HepG2 (cell line): Measurements from ENCODE around the gene TOMM20. TPM values are rescaled to one million over a fixed set of nuclear protein-coding genes. Genes with fewer than 3 reads are reported as not detected.

ENCODE experiments used
- ASH2L ChIP-seq: fragments of 300-600, 200-600 bp; sonication (generic); IDR thresholded peaks from 2 replicates; pipeline ENCODE4 v1.7.0; 2017; ENCODE audit warnings: low read depth, mild to moderate bottlenecking, moderate library complexity, mixed read lengths, low read length; ENCODE audit not compliant: insufficient read length
- BRF2 ChIP-seq: sonication (generic); formaldehyde crosslinking; IDR thresholded peaks from 2 replicates; pipeline ENCODE4 v1.8.1; 2022; ENCODE audit warnings: mild to moderate bottlenecking, missing genetic modification reagents
- KAT8 ChIP-seq: IDR thresholded peaks from 2 replicates; pipeline ENCODE4 v1.6.1; 2016; ENCODE audit warnings: missing genetic modification reagents, missing compliant biosample characterization
- NCOA1 ChIP-seq: sonication (generic); formaldehyde crosslinking; IDR thresholded peaks from 2 replicates; pipeline ENCODE4 v1.9.0; 2021; ENCODE audit warnings: missing genetic modification reagents
- NFE2L2 ChIP-seq: fragments of 150-350 bp; IDR thresholded peaks from 2 replicates; pipeline ENCODE4 v1.6.1; 2014; ENCODE audit warnings: low read length
- NFIC ChIP-seq: IDR thresholded peaks from 2 replicates; pipeline ENCODE4 v1.6.1; 2012; ENCODE audit warnings: mild to moderate bottlenecking, low read length, inconsistent platforms
- NR2F1 ChIP-seq, 2 experiments: fragments of 450-650 bp in 1 of 2; formaldehyde crosslinking in 1 of 2; IDR thresholded peaks; 2 replicates each; pipeline versions ENCODE4 v1.5.0 to v1.6.1; 2016 to 2020; ENCODE audit warnings: mild to moderate bottlenecking in 1 of 2, missing compliant biosample characterization in 1 of 2, missing genetic modification reagents in 1 of 2, moderate library complexity in 1 of 2
- NRL ChIP-seq: sonication (generic); formaldehyde crosslinking; IDR thresholded peaks from 2 replicates; pipeline ENCODE4 v1.5.0; 2020; ENCODE audit warnings: missing genetic modification reagents, mild to moderate bottlenecking, moderate library complexity, borderline replicate concordance
- PBX3 ChIP-seq: sonication (generic); formaldehyde crosslinking; IDR thresholded peaks from 2 replicates; pipeline ENCODE4 v1.8.1; 2023; ENCODE audit warnings: missing genetic modification reagents, inconsistent platforms, borderline replicate concordance
- SOX13 ChIP-seq, 3 experiments: fragments of 450-650 bp in 1 of 3; sonication (generic) in 1 of 3; formaldehyde crosslinking in 1 of 3; IDR thresholded peaks in 2 of 3; conservative IDR thresholded peaks in 1 of 3; 2 replicates each; pipeline versions ENCODE4 v1.5.0 to v1.6.1; 2016 to 2020; ENCODE audit warnings: antibody characterized with exemption in 1 of 3, mild to moderate bottlenecking in 1 of 3, missing compliant biosample characterization in 1 of 3, missing genetic modification reagents in 1 of 3, moderate library complexity in 1 of 3
- TFE3 ChIP-seq: IDR thresholded peaks from 2 replicates; pipeline ENCODE4 v1.6.1; 2016
- TSC22D2 ChIP-seq: sonication (generic); formaldehyde crosslinking; IDR thresholded peaks from 2 replicates; pipeline ENCODE4 v1.5.1; 2020; ENCODE audit warnings: missing genetic modification reagents, mild to moderate bottlenecking, borderline replicate concordance
- ZBTB7B ChIP-seq: sonication (generic); formaldehyde crosslinking; IDR thresholded peaks from 2 replicates; pipeline ENCODE4 v1.4.0; 2020; ENCODE audit warnings: missing genetic modification reagents
- ZNF292 ChIP-seq: sonication (generic); formaldehyde crosslinking; IDR thresholded peaks from 2 replicates; pipeline ENCODE4 v1.8.1; 2022; ENCODE audit warnings: mild to moderate bottlenecking, low read depth, missing genetic modification reagents, borderline replicate concordance
- ZNF3 ChIP-seq: IDR thresholded peaks from 2 replicates; pipeline ENCODE4 v1.7.0; 2017; ENCODE audit warnings: inconsistent platforms
- ZNF30 ChIP-seq: sonication (generic); formaldehyde crosslinking; IDR thresholded peaks from 2 replicates; pipeline ENCODE4 v1.5.0; 2020; ENCODE audit warnings: mild to moderate bottlenecking, missing genetic modification reagents
- ZNF432 ChIP-seq: sonication (generic); formaldehyde crosslinking; IDR thresholded peaks from 2 replicates; pipeline ENCODE4 v1.5.0; 2020; ENCODE audit warnings: missing genetic modification reagents, mild to moderate bottlenecking, borderline replicate concordance
- ZSCAN25 ChIP-seq: sonication (generic); formaldehyde crosslinking; IDR thresholded peaks from 2 replicates; pipeline ENCODE4 v1.8.0; 2022; ENCODE audit warnings: mild to moderate bottlenecking, missing genetic modification reagents
- polyA plus RNA-seq, 8 experiments: library from polyadenylated mRNA; depleted of rRNA in 3 of 8; stranded (reverse) in 7 of 8; unstranded in 1 of 8; fragments of >200 nt; fragmentation: Illumina TruSeq in 4 of 8; extraction: Trizol in 4 of 8; gene quantifications; 2 replicates each; pipeline versions ENCODE4 v1.2.1 to v1.2.3, GENCODE V29; 2011 to 2016; ENCODE audit warnings: low read depth in 4 of 8, missing spikeins in 1 of 8, mixed read lengths in 1 of 8; ENCODE audit not compliant: insufficient read depth in 1 of 8
- total RNA-seq, 5 experiments: library from RNA; depleted of rRNA; stranded (reverse); fragments of >200 nt; fragmentation: Illumina TruSeq; extraction: Trizol; gene quantifications; 2 replicates each; pipeline ENCODE4 v1.2.3, GENCODE V29; 2016; ENCODE audit warnings: low read depth in 1 of 5
- TF ChIP-seq, protein P1 (sequence below): sonication (generic); formaldehyde crosslinking; IDR thresholded peaks from 2 replicates; pipeline ENCODE4 v1.4.0; 2020; ENCODE audit warnings: missing genetic modification reagents
- TF ChIP-seq, protein P2 (sequence below): sonication (generic); formaldehyde crosslinking; IDR thresholded peaks from 2 replicates; pipeline ENCODE4 v1.4.0; 2020; ENCODE audit warnings: mild to moderate bottlenecking, low read depth, missing genetic modification reagents

Gene TOMM20
- total and polyA plus RNA-seq, 2 of the 13 experiments (the other 11 are each of a cell fraction or from before 2014, with no cell fraction given) = 153 to 376 TPM

DNA sequence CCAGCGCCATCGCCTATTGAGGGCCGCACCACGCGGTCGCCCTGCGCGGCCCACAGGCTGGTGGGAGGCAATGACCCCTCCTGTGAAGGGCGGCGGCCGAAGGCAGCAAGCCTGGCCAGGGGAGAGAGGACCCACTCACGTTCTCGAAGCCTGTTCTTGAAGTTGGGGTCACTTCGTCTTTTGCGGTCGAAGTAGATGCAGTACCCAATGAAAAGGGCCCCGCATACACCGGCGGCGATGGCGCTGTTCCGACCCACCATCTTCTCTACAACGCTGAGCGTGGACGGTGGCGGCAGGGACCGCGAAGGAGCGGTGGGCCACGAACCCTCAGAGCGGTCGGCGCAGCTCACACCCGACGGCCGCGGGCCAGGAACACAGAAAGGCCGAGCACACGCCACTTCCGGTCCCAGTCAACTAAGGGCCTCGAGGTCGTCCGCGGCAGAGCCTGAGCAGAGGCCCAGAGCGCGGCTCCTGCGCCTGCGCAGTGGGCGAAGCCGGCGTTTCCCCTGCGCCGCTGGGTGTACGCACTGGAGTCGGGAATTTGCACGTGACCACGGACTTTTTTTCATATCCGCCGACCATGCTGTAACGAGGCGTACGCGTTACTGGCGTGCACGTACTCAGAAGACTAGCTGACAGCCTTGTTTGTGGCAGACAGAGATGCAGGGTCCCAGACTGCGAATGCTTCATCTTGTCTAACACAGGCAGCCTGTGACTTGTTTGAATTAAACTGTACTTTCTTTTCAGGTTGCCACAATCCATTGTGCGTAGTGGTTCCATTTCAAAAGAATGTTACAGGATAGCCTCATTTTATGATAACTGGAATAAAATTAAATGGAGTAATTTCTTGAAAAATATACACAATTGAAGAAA, at the start of gene TOMM20 (continued):
- TF ChIP-seq PBX3 (CRISPR knock-in tag) = no peak
- TF ChIP-seq NFE2L2 = no peak
- 0 out of 2 replicates have a peak, but pooled peaks have one; percentile 30 for TF ChIP-seq NFIC
- TF ChIP-seq ZNF3 (CRISPR knock-in tag) = no peak
- TF ChIP-seq, protein P1, sequence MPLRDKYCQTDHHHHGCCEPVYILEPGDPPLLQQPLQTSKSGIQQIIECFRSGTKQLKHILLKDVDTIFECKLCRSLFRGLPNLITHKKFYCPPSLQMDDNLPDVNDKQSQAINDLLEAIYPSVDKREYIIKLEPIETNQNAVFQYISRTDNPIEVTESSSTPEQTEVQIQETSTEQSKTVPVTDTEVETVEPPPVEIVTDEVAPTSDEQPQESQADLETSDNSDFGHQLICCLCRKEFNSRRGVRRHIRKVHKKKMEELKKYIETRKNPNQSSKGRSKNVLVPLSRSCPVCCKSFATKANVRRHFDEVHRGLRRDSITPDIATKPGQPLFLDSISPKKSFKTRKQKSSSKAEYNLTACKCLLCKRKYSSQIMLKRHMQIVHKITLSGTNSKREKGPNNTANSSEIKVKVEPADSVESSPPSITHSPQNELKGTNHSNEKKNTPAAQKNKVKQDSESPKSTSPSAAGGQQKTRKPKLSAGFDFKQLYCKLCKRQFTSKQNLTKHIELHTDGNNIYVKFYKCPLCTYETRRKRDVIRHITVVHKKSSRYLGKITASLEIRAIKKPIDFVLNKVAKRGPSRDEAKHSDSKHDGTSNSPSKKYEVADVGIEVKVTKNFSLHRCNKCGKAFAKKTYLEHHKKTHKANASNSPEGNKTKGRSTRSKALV (CRISPR knock-in tag) = 0 out of 2 replicates have a peak, but pooled peaks have one; percentile 60
- peak; percentile 85 for TF ChIP-seq KAT8
- TF ChIP-seq NRL (CRISPR knock-in tag) = peak; percentile 86
- TF ChIP-seq ZBTB7B (CRISPR knock-in tag) = no peak
- TF ChIP-seq, protein P2, sequence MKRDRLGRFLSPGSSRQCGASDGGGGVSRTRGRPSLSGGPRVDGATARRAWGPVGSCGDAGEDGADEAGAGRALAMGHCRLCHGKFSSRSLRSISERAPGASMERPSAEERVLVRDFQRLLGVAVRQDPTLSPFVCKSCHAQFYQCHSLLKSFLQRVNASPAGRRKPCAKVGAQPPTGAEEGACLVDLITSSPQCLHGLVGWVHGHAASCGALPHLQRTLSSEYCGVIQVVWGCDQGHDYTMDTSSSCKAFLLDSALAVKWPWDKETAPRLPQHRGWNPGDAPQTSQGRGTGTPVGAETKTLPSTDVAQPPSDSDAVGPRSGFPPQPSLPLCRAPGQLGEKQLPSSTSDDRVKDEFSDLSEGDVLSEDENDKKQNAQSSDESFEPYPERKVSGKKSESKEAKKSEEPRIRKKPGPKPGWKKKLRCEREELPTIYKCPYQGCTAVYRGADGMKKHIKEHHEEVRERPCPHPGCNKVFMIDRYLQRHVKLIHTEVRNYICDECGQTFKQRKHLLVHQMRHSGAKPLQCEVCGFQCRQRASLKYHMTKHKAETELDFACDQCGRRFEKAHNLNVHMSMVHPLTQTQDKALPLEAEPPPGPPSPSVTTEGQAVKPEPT = peak; percentile 85
- peak; percentile 74; the same call in 1 of the 2 replicates for TF ChIP-seq NCOA1 (CRISPR knock-in tag)
- TF ChIP-seq NR2F1 (CRISPR knock-in tag; IDR thresholded peaks at IDR 0.05) = peak in 1 of 2 experiments; percentile 16; a peak in 1 of 4 replicates
- peak; percentile 89 for TF ChIP-seq ASH2L
- 0 out of 2 replicates have a peak, but pooled peaks have one; percentile 11 for TF ChIP-seq BRF2 (CRISPR knock-in tag)
- no peak; the same call in 1 of the 2 replicates for TF ChIP-seq TSC22D2 (CRISPR knock-in tag)
- TF ChIP-seq SOX13 (IDR thresholded peaks at IDR 0.05) = 0 out of 2 replicates have a peak, but pooled peaks have one; percentile 13
- TF ChIP-seq SOX13 (CRISPR knock-in tag; conservative IDR thresholded peaks at IDR 0.05 in 1 of 2, IDR thresholded peaks at IDR 0.05 in 1 of 2) = peak in 1 of 2 experiments; percentile 69; a peak in 1 of 4 replicates
- peak; percentile 18; the same call in 1 of the 2 replicates for TF ChIP-seq ZSCAN25 (CRISPR knock-in tag)
- TF ChIP-seq ZNF292 (CRISPR knock-in tag) = peak; percentile 82
- no peak for TF ChIP-seq ZNF432 (CRISPR knock-in tag)
- 0 out of 2 replicates have a peak, but pooled peaks have one; percentile 36 for TF ChIP-seq ZNF30
- peak; percentile 98 for TF ChIP-seq TFE3 (CRISPR knock-in tag)
